ENCODE results near the gene HOXB5. TPM values are rescaled to one million over a fixed set of nuclear protein-coding genes. Genes with fewer than 3 reads are reported as not detected.
A peak's percentile ranks its signal among the peaks of the same experiment; 100 is the strongest.

The HOXB5 gene
- total RNA-seq, 1 experiment from 2014 or later = 0.95 TPM

DNA sequence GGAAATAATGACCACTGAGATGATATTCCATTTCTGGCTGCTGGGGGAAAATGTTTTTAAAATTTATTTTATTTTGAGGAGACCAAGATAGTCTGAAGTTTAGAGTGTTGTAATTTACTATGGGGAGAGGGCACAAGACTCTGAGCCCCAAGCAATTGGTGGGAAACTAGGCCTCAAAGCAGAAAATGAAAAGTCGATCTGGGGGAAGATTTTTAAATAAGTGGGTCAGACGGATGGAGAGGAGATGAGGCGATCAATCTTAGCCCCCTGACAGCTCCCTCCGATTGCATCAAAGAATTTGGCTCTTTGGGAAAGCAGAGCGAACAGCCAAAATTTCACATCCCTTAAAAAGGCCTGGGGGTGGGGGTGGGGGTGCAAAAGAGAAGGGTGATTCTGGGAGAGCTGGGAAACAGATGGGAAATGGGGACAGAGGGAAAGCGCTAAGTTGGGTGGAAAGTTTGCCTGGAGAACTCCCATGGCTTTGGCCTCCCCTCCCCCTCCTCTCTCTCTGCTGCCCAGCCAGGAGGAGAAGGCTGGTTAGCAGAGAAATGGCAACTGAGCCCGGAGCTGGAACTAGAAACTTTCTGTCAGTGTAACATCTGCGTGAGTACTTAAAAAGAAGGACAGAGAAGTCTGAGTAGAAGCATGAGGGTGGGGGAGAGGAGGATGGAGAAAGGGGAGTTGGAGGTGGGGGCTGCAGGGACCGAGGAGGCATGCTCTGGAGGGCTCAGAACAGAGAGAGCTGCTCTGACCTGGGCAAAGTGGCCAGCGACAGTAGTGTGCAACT is 47.2 kb downstream of the HOXB5 start:
- intact Hi-C loops (cut with micrococcal nuclease) = no loop called here
- Histone ChIP-seq H3K27me3 (ENCODE audit: low read length) (no peaks in the 10 kb centered on the region), H3K4me1 (ENCODE audit: insufficient read depth, low read length) (no peaks in the 10 kb centered on the region), H3K9me2 (replicated peaks; ENCODE audit: low read length) (no peaks in the 10 kb centered on the region), H3K79me2 (ENCODE audit: low read length) (no peaks in the 10 kb centered on the region), H3K9me3 (ENCODE audit: low read length) (no peaks in the 10 kb centered on the region), H3K4me2 (ENCODE audit: low read length) (no peak overlapping the region), H3K9ac (ENCODE audit: low read length) (no peak overlapping the region), H3F3A (ENCODE audit: low read length, unreplicated experiment) (no peaks in the 10 kb centered on the region), H4K20me1 (ENCODE audit: low read length) (no peaks in the 10 kb centered on the region), H3K36me3 (ENCODE audit: low read depth, low read length) (no peaks in the 10 kb centered on the region), H3K27ac (ENCODE audit: low read length) (no peak overlapping the region), H2AFZ (ENCODE audit: low read length) (no peak overlapping the region), H3K4me3 (ENCODE audit: low read length) (no peak overlapping the region)
- POLR2A ChIA-PET (ENCODE audit: unreplicated experiment) = no interaction called here
- TF ChIP-seq, protein P1, sequence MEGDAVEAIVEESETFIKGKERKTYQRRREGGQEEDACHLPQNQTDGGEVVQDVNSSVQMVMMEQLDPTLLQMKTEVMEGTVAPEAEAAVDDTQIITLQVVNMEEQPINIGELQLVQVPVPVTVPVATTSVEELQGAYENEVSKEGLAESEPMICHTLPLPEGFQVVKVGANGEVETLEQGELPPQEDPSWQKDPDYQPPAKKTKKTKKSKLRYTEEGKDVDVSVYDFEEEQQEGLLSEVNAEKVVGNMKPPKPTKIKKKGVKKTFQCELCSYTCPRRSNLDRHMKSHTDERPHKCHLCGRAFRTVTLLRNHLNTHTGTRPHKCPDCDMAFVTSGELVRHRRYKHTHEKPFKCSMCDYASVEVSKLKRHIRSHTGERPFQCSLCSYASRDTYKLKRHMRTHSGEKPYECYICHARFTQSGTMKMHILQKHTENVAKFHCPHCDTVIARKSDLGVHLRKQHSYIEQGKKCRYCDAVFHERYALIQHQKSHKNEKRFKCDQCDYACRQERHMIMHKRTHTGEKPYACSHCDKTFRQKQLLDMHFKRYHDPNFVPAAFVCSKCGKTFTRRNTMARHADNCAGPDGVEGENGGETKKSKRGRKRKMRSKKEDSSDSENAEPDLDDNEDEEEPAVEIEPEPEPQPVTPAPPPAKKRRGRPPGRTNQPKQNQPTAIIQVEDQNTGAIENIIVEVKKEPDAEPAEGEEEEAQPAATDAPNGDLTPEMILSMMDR (conservative IDR thresholded peaks at IDR 0.05; ENCODE audit: low read depth, low read length) = no peak
- TF ChIP-seq EZH2phosphoT487 (IDR thresholded peaks at IDR 0.05; ENCODE audit: borderline replicate concordance, low read length) = no peak
- TF ChIP-seq EZH2 (IDR thresholded peaks at IDR 0.05; ENCODE audit: low read length, unreplicated experiment) = no peak
- ATAC-seq = no peak
- DNase-seq = no peak
- CTCF ChIA-PET = interaction anchor here (0.5 kb wide), 1 partner anchor 448 kb away, joined by 4 read pairs; no protein-coding TSS in a partner anchor
- BruUV-seq (replicated peaks) = no TSS peak

DNA sequence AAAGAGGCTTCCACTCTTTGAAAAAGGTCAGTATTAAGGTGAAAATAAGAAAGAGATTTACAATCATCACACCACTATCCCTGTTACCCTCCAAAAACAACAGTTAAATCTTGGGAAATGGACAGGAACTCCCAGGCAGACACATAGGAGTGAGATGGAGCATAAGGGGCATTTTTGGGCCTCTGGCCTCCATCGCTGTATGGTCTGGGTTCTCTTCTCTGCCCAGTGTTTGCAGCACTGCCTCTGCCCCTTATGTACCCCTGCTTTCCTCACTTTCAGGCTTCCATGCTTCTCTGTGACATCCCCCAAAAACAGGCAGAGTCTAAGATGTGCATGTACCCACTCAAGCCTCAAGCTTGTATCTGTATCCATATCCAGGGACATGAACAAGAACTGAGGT is 48.0 kb downstream of the HOXB5 start:
- ATAC-seq = no peak
- no peak overlapping the region for H3K4me2 ChIP-seq (ENCODE audit: low read length)
- TF ChIP-seq EZH2phosphoT487 (IDR thresholded peaks at IDR 0.05; ENCODE audit: borderline replicate concordance, low read length) (no peak), EZH2 (IDR thresholded peaks at IDR 0.05; ENCODE audit: low read length, unreplicated experiment) (no peak)
- CTCF ChIA-PET = no interaction called here
- H3K9me3 ChIP-seq (ENCODE audit: low read length) = no peaks in the 10 kb centered on the region
- DNase-seq = no peak
- H3K79me2 ChIP-seq (ENCODE audit: low read length) = no peaks in the 10 kb centered on the region
- H3K27me3 ChIP-seq (ENCODE audit: low read length) = no peaks in the 10 kb centered on the region
- no peak overlapping the region for H3K4me3 ChIP-seq (ENCODE audit: low read length)
- POLR2A ChIA-PET (ENCODE audit: unreplicated experiment) = no interaction called here
- no peak overlapping the region for H3K27ac ChIP-seq (ENCODE audit: low read length)
- no peaks in the 10 kb centered on the region for H3F3A ChIP-seq (ENCODE audit: low read length, unreplicated experiment)
- intact Hi-C loops (cut with micrococcal nuclease) = no loop called here
- no peaks in the 10 kb centered on the region for H4K20me1 ChIP-seq (ENCODE audit: low read length)
- BruUV-seq (replicated peaks) = no TSS peak
- H3K36me3 ChIP-seq (ENCODE audit: low read depth, low read length) = no peaks in the 10 kb centered on the region
- H2AFZ ChIP-seq (ENCODE audit: low read length) = no peak overlapping the region
- no peaks in the 10 kb centered on the region for H3K4me1 ChIP-seq (ENCODE audit: insufficient read depth, low read length)
- no peaks in the 10 kb centered on the region for H3K9me2 ChIP-seq (replicated peaks; ENCODE audit: low read length)
- H3K9ac ChIP-seq (ENCODE audit: low read length) = no peak overlapping the region

DNA sequence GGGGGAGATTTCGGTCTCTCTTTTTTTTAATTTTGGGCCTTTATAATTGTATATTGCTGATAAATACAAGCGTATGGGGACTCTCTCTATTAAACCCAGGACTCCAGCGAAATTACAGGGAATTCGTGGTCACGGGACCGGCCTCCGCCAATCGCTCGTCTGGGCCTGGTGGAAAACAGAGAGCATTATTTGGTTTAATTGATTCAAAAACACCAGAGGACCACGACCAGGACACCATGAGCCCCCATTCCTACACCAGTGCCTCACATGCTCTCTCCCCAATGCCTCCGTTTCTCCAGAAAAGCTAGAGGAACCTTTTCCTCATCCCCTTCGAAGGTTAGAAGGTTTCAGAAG is 48.6 kb downstream of the HOXB5 start, which contains the start of gene HOXB2:
Gene HOXB2, minus strand, starts transcription at position 88 of the 354 bp plus-strand sequence. CDS start 198 bp downstream, outside the sequence.
- CTCF ChIA-PET = no interaction called here
- no peaks in the 10 kb centered on the region for H4K20me1 ChIP-seq (ENCODE audit: low read length)
- no peaks in the 10 kb centered on the region for H3K79me2 ChIP-seq (ENCODE audit: low read length)
- no peak within 1 kb of the TSS for H3K27ac ChIP-seq (ENCODE audit: low read length)
- peak within 1 kb of the TSS; percentile 81; the same call in 1 of the 2 replicates for H2AFZ ChIP-seq (ENCODE audit: low read length)
- TF ChIP-seq EZH2phosphoT487 (IDR thresholded peaks at IDR 0.05; ENCODE audit: borderline replicate concordance, low read length) (no peak), EZH2 (IDR thresholded peaks at IDR 0.05; ENCODE audit: low read length, unreplicated experiment) (no peak)
- TF ChIP-seq, protein P1 (conservative IDR thresholded peaks at IDR 0.05; ENCODE audit: low read depth, low read length) = no peak
- H3K4me2 ChIP-seq (ENCODE audit: low read length) = peak within 1 kb of the TSS; percentile 76
- H3K4me1 ChIP-seq (ENCODE audit: insufficient read depth, low read length) = no peaks in the 10 kb centered on the region
- H3K9ac ChIP-seq (ENCODE audit: low read length) = no peak within 1 kb of the TSS
- intact Hi-C loops (cut with micrococcal nuclease) = no loop called here
- DNase-seq = no peak
- H3K4me3 ChIP-seq (ENCODE audit: low read length) = peak within 1 kb of the TSS; percentile 63; the same call in 1 of the 2 replicates
- H3K9me3 ChIP-seq (ENCODE audit: low read length) = no peaks in the 10 kb centered on the region
- H3K9me2 ChIP-seq (replicated peaks; ENCODE audit: low read length) = no peaks in the 10 kb centered on the region
- no peaks in the 10 kb centered on the region for H3K36me3 ChIP-seq (ENCODE audit: low read depth, low read length)
- BruUV-seq (replicated peaks) = no TSS peak
- POLR2A ChIA-PET (ENCODE audit: unreplicated experiment) = no interaction called here
- no peaks in the 10 kb centered on the region for H3F3A ChIP-seq (ENCODE audit: low read length, unreplicated experiment)
- H3K27me3 ChIP-seq (ENCODE audit: low read length) = no peaks in the 10 kb centered on the region
- ATAC-seq = no peak

All from PC-3 (cell line).